Esophagus squamous epithelium (tissue), 5 donors: ENCODE data around the gene TNFRSF14. TPM values are rescaled to one million over a fixed set of nuclear protein-coding genes. Genes with fewer than 3 reads are reported as not detected.

Source experiments
- DNase-seq: peaks from one replicate; lab custom pipeline; 2025; lab: John Stamatoyannopoulos, UW
- H3K27ac ChIP-seq, 4 donors: fragments of 200-600 bp; sonication (generic); one replicate each; pipeline ENCODE4 v1.5.1; 2016 to 2019; ENCODE audit warnings: mild to moderate bottlenecking in 1 of 4
- H3K27me3 ChIP-seq, 4 donors: fragments of 200-600 bp; sonication (generic); 1 replicate in 3 of 4; 2 replicates in 1 of 4; pipeline versions ENCODE4 v1.5.1 to v1.6.0; 2017 to 2021; ENCODE audit warnings: antibody characterized with exemption in 1 of 4
- H3K36me3 ChIP-seq, 3 donors: fragments of 200-600 bp; sonication (generic); one replicate each; pipeline ENCODE4 v1.5.1; 2016 to 2019
- H3K4me1 ChIP-seq, 3 donors: fragments of 200-600 bp; sonication (generic); one replicate each; pipeline ENCODE4 v1.5.1; 2017 to 2019
- H3K4me3 ChIP-seq, 4 donors: fragments of 200-600 bp; sonication (generic); 1 replicate in 3 of 4; 2 replicates in 1 of 4; pipeline ENCODE4 v1.5.1; 2016 to 2019; ENCODE audit warnings: mild to moderate bottlenecking in 2 of 4, moderate library complexity in 1 of 4
- H3K9me3 ChIP-seq, 3 donors: fragments of 200-600 bp; sonication (generic); one replicate each; pipeline ENCODE4 v1.5.1; 2016 to 2019
- POLR2A ChIP-seq, 4 donors: fragments of 450-650 bp; IDR thresholded peaks; one replicate each; pipeline ENCODE4 v1.6.1; 2017; ENCODE audit warnings: antibody characterized with exemption in 4 of 4, mild to moderate bottlenecking in 4 of 4, moderate library complexity in 3 of 4
- WGBS, 2 donors: methylation state at CpG; one replicate each; pipeline ENCODE4 v1.1.5; 2018; 5-methylcytosine and 5-hydroxymethylcytosine counted together
- intact Hi-C: fragments of 100-400 bp; cut with DNase I; formaldehyde crosslinking; loops from one replicate; pipeline ENCODE4 v1.15.0; 2022
- total RNA-seq, 4 donors: library from RNA; depleted of rRNA; stranded (reverse); fragments of >200 nt; gene quantifications; one replicate each; pipeline ENCODE4 v1.1.0, GENCODE V29; 2016
- TF ChIP-seq, protein P1 (sequence below), 6 experiments: fragments of 450-650 bp in 4 of 6; fragments of 200-600 bp in 2 of 6; sonication (generic) in 2 of 6; IDR thresholded peaks; one replicate each; pipeline ENCODE4 v1.5.1; 2016 to 2019; ENCODE audit warnings: antibody characterized with exemption in 6 of 6, mild to moderate bottlenecking in 4 of 6, moderate library complexity in 4 of 6
- donor health status: DM: yes; HTN: yes; CAD: no.

Gene TNFRSF14
- total RNA-seq, 4 donors from 2014 or later = 13.8 to 39.5 (median 19.6) TPM

- Histone ChIP-seq H3K9me3 (no peaks in the 10 kb centered on the region), H3K36me3 (peaks cover 38 to 52% (median 42%) of the 10 kb centered on the region in 3 donors), H3K27ac (no peak overlapping the region), H3K27me3 (no peaks in the 10 kb centered on the region), H3K4me1 (peaks cover 24 to 38% (median 35%) of the 10 kb centered on the region in 3 donors), H3K4me3 (no peak overlapping the region)
- intact Hi-C loops = no loop called here
- whole genome bisulfite sequencing, 2 donors = 89 to 93% methylated on average over 5 to 6 of the region's 7 CpGs
- no peak for TF ChIP-seq POLR2A (IDR thresholded peaks at IDR 0.05)
- TF ChIP-seq, protein P1, sequence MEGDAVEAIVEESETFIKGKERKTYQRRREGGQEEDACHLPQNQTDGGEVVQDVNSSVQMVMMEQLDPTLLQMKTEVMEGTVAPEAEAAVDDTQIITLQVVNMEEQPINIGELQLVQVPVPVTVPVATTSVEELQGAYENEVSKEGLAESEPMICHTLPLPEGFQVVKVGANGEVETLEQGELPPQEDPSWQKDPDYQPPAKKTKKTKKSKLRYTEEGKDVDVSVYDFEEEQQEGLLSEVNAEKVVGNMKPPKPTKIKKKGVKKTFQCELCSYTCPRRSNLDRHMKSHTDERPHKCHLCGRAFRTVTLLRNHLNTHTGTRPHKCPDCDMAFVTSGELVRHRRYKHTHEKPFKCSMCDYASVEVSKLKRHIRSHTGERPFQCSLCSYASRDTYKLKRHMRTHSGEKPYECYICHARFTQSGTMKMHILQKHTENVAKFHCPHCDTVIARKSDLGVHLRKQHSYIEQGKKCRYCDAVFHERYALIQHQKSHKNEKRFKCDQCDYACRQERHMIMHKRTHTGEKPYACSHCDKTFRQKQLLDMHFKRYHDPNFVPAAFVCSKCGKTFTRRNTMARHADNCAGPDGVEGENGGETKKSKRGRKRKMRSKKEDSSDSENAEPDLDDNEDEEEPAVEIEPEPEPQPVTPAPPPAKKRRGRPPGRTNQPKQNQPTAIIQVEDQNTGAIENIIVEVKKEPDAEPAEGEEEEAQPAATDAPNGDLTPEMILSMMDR (IDR thresholded peaks at IDR 0.05) = no peak
- no peak for DNase-seq
Measured at GRCh38 chr1:2522230-2522629, 33.9 kb upstream of the TNFRSF14 start.

DNA sequence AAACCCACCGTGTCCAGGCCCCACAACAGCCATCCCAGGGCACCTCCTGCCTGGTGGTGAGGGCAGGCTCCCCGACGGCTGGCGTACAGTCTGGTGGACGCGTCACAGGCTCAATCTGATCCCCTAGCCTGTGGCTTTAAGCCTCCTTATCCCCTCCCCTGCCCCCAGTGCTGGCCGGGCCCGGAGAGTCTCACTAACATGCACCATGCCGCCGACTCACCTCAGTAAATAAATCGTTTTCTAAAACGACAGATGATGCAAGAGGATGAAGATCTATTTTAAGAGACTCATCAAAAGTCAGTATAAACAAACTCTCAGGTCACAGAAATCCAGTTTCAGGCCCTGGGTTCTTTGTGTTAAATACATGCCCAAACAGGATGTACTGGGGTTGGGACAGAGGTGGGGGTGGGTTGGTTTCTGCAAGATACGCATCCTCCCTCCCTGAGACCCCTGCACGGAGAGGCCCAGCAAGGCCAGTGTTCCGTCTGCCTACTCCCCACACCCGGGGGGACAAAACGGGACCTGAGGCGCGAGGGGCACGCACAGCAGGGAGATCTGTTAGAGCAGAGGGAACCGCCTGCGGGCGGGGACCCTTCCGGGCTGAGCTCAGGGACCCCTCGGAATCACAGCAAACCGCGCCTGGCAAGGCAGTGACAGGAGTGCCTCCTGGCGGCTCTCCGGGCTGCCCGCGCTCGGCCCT, 32.8 kb upstream of the TNFRSF14 start:
- peak overlapping the region in 1 of 4 donors; percentile 36 for H3K27ac ChIP-seq
- peak overlapping the region in 1 of 4 donors; percentile 5 for H3K4me3 ChIP-seq
- H3K9me3 ChIP-seq = no peaks in the 10 kb centered on the region
- TF ChIP-seq, protein P1 (IDR thresholded peaks at IDR 0.05) = no peak
- no peak for TF ChIP-seq POLR2A (IDR thresholded peaks at IDR 0.05)
- peaks cover 28 to 41% (median 30%) of the 10 kb centered on the region in 3 donors for H3K36me3 ChIP-seq
- intact Hi-C loops = no loop called here
- DNase-seq = no peak
- peaks cover 0 to 8% (median 0%) of the 10 kb centered on the region in 4 donors for H3K27me3 ChIP-seq
- WGBS, 2 donors = 49 to 58% methylated on average over 12 to 28 of the region's 32 CpGs
- peaks cover 35 to 49% (median 46%) of the 10 kb centered on the region in 3 donors for H3K4me1 ChIP-seq

DNA sequence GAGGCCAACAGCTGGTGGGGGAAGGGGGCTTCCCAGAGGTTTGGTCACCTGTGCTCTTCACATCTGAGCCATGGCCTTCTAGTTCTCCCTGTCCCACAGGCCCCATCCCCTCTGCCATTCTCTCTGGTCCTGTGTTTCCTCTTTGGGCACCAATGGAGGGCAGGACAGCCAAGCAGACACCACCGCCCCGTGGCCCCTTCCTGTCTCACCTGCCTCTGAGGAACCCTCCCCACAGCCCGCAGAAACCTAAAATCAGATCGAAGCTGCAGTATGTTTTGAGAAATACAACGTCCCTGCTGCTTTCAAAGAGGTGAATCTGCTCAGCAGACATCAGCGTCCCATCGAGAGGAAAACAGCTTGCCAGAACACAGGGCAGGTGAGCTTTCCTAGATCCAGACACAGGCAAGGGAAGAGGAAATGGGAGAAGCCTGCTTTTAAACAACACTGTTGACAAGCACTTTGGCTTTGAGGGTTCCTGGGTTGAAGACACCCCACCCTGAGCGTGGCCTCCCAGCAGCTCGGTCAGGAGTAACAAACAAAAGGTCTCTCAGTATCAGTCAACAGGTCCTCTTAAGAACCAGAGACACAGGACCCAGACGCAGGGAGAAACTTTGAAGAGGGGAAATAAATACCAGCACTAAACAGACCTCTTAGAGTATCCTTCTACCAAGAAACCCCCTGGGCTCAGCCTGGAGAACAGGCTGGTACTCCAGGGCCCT, 32.1 kb upstream of the TNFRSF14 start:
- TF ChIP-seq, protein P1 (IDR thresholded peaks at IDR 0.05) = no peak
- no peak for TF ChIP-seq POLR2A (IDR thresholded peaks at IDR 0.05)
- H3K4me3 ChIP-seq = peak overlapping the region in 1 of 4 donors; percentile 5
- 58 to 72% methylated on average over 8 of the region's 10 CpGs for WGBS, 2 donors
- peaks cover 41 to 56% (median 53%) of the 10 kb centered on the region in 3 donors for H3K4me1 ChIP-seq
- H3K9me3 ChIP-seq = no peaks in the 10 kb centered on the region
- DNase-seq = no peak
- intact Hi-C loops = no loop called here
- peaks cover 21 to 34% (median 23%) of the 10 kb centered on the region in 3 donors for H3K36me3 ChIP-seq
- peaks cover 0 to 15% (median 0%) of the 10 kb centered on the region in 4 donors for H3K27me3 ChIP-seq
- peak overlapping the region in 1 of 4 donors; percentile 19 for H3K27ac ChIP-seq

- no peaks in the 10 kb centered on the region for H3K9me3 ChIP-seq
- H3K27ac ChIP-seq = peak overlapping the region; percentile 86 to 96 (median 88)
- H3K36me3 ChIP-seq = peaks cover 10 to 19% (median 11%) of the 10 kb centered on the region in 3 donors
- 0 to 4% methylated on average over 4 to 11 of the region's 20 CpGs for WGBS, 2 donors
- intact Hi-C loops = no loop called here
- peaks cover 0 to 28% (median 0%) of the 10 kb centered on the region in 4 donors for H3K27me3 ChIP-seq
- peaks cover 56 to 71% (median 61%) of the 10 kb centered on the region in 3 donors for H3K4me1 ChIP-seq
- DNase-seq = no peak
- H3K4me3 ChIP-seq = peak overlapping the region; percentile 77 to 96 (median 86)
- TF ChIP-seq, protein P1 (IDR thresholded peaks at IDR 0.05) = no peak
- no peak for TF ChIP-seq POLR2A (IDR thresholded peaks at IDR 0.05)
Measured at GRCh38 chr1:2525572-2525919, 30.6 kb upstream of the TNFRSF14 start.
